CD1c-positive myeloid dendritic cell (primary cell): ENCODE results near the gene DNMBP.

ENCODE experiments used
- DNase-seq: peaks from one replicate; pipeline ENCODE4 v3.0.0-alpha.2; 2016; ENCODE audit errors: extremely low spot score

Gene DNMBP, protein sequence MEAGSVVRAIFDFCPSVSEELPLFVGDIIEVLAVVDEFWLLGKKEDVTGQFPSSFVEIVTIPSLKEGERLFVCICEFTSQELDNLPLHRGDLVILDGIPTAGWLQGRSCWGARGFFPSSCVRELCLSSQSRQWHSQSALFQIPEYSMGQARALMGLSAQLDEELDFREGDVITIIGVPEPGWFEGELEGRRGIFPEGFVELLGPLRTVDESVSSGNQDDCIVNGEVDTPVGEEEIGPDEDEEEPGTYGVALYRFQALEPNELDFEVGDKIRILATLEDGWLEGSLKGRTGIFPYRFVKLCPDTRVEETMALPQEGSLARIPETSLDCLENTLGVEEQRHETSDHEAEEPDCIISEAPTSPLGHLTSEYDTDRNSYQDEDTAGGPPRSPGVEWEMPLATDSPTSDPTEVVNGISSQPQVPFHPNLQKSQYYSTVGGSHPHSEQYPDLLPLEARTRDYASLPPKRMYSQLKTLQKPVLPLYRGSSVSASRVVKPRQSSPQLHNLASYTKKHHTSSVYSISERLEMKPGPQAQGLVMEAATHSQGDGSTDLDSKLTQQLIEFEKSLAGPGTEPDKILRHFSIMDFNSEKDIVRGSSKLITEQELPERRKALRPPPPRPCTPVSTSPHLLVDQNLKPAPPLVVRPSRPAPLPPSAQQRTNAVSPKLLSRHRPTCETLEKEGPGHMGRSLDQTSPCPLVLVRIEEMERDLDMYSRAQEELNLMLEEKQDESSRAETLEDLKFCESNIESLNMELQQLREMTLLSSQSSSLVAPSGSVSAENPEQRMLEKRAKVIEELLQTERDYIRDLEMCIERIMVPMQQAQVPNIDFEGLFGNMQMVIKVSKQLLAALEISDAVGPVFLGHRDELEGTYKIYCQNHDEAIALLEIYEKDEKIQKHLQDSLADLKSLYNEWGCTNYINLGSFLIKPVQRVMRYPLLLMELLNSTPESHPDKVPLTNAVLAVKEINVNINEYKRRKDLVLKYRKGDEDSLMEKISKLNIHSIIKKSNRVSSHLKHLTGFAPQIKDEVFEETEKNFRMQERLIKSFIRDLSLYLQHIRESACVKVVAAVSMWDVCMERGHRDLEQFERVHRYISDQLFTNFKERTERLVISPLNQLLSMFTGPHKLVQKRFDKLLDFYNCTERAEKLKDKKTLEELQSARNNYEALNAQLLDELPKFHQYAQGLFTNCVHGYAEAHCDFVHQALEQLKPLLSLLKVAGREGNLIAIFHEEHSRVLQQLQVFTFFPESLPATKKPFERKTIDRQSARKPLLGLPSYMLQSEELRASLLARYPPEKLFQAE (N-terminal part only)

DNA sequence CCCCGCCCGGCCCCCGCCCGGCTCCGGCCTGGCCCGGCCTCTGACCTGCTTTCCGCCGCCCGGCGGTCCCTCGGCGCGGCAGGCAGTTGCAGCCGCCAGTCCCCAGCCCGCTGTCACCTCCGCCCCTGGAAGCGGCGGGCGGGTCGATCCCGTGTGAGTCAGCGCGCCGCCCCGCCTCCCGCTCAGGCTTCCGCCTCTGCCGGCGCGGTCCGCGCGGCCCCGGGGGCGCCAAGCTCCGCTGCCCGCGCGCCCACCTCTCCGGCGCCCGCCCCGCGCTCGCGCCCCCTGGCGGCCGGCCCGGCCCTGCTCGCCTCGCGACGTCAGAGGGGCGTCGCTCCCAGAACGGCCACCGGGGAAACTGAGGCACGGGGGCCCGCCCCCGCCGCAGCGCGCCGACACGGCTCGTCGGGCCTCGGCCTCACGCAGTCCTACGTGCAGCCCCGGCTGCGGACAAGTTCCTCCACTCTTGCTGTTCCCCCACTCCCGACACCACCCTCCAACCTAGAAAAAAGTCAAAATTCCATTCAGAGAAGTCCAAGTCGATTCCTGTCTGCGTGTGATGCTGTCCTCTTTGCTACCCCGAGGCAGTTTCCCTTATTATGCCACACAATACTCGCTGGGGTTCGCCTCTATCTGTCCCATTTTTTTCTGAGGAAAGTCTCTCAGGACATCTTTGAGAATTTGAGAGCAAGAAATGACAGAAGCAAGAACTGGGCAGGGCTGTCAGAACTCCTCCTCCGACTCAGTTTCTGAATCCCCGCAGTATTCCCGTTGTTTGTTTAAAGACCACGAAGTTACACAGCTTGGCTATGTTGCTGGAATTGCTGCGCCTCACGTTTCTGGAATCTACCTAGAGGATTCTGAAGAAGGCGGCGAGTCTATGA, at the start of gene DNMBP:
TSS of gene DNMBP (minus strand) at position 155 of the 884 bp plus-strand sequence. CDS start 37,823 bp downstream, outside the sequence.
- DNase-seq, result peak; percentile 93

DNA sequence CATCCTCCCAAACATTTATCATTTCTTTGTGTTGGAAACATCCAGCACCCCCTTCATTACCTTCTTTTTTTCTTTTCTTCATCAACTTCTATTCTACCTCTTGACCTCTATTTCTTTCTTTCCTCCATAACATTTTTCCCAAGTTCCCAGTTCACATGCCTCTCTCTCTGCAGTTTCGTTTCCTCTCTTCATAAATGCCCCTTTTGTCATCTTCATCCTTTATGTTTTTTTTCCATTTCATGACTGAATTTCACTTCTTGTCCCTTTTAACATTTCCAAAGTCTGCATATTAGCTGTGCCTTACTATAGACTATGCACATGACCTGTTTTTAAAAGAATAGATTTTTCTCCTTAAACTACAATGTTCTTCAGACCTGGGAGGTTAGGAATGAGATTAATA, 48.2 kb upstream of the DNMBP start:
- no peak for DNase-seq

DNA sequence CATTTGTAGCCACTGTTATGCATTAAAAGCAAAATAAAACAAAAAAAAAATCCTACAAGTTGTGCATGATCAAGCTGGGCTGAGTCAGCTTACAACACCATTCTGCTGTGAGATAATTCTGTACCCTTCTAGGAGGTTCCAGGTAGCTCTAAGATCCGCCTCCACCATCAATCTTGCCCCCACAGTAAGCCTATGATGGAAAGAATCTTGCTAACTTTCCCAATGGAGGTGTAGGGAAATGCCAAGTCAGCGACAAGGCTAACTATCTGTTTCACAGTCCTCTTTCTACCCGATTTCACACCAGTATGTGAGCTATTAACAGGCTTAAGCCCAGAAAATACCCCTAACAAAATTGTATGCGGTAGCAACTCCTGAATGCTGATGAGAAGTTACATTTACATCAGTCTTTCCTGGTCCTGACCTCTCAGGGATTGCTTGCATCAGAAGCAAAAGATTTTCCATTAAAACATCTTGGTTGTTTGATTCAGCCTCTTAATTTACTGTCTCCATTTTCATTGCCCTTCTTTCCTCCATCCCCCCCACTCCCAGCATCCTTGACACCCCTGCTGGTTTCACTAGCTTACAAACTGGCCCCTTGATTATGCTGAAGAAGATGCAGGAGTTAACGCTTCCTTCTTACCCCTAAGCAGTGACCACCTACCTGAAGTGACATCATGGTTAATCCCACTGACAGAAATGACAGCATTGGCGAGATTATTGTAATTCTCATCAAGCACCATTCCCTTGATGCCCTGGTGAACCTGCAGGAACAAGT, 44.1 kb upstream of the DNMBP start:
- no peak for DNase-seq

DNA sequence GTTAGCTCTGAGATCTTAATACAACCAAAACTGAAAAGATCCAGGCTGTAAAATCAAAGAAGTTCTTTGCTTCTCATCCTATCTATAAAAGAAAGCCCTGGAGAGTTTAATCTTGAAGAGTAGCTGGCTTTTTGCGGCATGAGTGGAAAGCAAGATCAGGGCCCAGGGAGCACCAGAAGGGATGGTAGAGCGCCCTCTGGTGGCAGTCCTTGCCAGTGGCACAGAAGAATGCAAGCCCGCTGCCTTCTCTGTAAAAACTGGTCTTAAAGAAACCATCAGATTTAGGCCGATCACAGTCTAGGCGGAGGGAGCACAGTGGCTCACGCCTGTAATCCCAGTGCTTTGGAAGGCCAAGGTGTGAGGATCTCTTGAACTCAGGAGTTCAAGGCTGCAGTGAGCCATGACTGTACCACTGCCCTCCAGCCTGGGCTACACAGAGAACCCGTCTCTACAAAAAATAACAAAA, 36.3 kb upstream of the DNMBP start:
- peak; percentile 78 for DNase-seq

DNA sequence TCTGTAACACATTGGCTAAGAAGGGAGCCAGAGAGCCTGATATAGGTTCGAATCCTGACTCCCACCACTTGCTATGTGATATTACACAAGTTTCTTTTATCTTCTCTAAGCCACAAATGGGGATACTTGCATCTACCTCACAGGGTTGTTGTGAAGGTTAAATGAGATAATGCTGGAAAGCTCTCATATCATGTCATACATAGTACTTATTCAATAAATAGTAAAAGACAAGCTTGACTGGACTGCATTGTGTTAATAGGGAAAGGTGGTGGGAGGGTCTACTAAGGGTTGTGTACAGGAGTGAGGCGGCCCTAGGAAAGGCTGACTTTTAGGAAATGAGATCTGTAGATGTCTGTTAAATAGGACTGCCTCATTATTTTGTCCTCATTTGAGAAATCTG, 35.8 kb upstream of the DNMBP start:
- no peak for DNase-seq

DNA sequence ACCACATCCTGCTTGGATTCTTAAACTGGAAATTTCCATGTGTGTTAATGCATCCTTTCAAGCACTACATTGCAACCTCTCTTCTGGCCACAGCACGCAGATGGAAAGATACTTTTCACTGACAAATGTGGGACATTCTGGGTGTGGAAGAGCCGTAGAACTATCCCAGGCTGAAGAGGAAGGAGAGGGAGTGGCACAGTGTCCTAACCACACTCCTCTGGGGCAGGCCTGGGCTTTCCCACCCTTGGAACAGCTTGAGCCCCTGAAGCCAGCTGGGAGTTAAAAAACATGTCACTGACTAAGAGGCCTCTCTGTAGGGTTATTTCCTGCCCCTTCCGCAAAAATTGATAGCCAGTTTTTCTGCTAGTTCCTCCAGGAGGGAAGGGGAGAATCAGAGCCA, 34.0 kb upstream of the DNMBP start:
- DNase-seq, result no peak

DNA sequence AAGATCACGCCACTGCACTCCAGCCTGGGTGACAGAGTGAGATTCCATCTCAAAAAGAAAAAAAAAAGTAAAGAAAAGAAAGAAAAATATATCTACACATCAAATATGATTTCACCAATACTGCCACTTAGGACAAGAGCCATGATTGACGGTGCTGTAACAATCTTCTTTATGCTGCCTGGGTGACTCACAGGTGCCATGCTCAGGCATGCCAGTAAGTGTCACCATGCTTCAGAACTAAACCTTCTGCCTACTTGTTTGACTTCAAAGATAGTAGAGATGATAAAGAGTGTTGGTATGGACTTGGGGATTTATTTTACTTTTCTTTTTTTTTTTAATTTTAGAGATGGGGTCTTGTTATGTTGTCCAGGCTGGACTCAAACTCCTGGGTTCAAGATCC, 33.6 kb upstream of the DNMBP start:
- no peak for DNase-seq

DNA sequence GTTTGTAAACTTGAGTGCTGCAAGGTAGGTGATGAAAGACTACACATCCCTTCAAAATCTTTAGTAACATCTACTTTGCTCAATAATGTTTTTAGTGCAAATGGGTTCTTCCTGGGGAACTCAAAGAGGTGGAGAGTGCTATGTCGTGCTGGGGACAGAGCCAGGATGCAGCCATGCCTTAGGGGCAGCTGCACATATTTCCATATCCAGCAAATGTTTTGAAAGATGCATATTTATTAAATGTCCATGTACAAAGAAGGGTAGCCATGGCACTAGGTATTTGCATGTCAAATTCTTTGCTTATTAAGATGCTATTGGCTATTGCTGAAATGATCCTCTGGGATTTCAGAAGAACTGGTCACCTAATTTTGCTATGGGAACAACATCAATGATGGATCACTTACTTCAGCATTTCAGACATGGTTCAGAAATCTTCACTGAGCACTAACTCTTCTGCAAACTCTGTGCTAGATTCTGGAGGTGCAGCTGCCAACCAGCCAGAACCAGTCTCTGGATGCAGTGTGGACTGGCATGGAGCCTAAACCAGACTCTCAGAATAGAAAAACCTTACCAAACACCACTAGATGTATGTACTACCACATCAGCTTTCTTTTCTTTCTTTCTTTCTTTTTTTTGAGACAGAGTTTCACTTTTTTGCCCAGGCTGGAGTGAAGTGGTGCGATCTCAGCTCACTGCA, 31.7 kb upstream of the DNMBP start:
- DNase-seq, result no peak

DNA sequence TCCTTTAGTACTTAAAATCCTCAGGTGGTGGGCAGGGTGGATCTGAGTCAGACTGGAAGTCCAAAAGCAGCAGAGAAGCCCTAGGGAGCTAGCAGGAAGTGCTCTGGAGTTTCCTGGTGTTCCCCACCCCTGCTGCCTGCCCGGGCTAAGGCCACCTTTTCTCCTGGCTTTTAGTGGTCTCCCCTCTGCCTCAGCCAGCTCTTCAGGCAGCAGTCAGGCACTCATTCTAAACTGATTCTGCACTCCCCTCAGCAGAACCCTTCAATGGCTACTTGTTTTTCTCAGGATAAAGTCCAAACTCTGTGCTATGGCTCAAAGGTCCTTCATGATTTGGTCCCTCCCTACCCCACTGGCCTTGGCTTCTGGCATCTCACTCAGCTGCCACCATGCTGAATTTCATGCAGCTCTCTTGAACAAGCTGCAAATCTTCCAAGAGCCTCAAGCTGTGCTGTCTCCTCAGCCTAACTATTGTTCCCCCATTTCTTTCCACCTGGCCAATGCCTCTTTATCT, 28.9 kb upstream of the DNMBP start:
- DNase-seq, result no peak

DNA sequence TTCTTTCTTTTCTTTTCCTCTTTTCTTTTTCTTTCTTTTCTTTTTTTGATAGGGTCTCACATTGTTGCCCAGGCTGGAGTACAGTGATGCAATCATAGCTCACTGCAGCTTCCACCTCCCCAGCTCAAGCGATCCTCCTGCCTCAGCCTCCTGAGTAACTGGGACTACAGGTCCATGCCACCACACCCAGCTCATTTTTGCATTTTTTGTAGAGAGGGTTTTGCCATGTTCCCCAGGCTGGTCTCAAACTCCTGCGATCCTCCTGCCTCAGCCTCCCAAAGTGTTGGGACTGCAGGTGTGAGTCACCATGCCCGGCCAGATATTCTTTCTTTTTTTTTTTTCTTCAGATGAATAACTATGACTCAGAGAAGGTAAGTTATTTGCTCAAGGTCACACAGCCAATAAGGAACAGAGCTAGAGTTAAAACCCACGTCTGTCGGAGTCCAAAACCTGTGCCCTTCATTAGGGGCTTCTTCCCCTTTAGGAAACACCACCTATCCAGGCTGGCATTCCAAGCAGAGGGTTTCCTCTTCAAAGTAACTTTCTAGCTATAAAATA, 28.1 kb upstream of the DNMBP start:
- no peak for DNase-seq

DNA sequence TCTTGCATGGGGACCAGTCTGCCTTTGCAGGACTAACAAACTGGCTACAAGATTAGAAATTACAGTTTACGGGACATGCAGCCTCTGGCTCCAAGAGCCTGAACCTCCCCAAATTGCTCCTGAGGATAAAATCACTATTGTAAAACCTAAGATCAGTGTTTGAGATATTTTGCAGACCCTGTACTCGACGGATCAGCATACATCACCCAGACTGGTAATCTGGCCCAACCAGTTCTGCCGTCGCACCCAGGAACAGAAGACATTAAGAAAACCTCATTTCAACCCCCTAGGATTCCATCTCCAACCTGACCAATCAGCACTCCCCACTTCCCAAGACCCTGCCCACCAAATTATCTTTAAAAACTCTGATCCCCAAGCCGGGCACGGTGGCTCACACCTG, 27.1 kb upstream of the DNMBP start:
- DNase-seq, result no peak

DNA sequence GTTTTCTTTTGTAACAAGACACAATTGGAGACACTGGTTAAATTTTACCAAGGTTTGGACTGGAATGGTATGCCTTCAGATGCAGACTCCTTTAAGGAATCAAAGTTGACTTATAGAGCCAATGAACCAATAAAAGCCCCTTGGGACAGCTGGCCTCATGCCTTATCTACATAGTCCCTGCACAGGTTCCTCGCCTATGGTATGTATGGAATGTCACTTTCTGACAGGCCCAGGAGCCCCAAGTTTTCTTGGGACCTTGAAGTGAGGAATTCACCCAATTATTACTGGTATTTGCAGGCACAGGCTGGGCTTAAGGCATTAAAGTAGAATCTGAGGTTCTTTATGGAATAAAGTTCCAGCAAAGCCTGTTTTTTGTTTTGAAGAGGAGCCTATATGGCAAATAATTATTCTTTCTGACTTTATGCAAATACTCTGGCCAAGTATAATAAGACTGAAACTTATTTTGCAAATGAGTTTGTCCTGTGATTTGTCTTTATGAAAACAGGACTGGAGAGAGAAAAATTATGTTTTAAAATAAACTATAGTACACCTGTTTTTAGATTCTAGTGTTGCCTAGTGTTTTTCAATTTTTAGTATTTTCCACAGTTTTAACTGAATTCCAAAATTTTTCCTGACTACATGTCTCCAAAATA, 24.1 kb upstream of the DNMBP start:
- no peak for DNase-seq

DNA sequence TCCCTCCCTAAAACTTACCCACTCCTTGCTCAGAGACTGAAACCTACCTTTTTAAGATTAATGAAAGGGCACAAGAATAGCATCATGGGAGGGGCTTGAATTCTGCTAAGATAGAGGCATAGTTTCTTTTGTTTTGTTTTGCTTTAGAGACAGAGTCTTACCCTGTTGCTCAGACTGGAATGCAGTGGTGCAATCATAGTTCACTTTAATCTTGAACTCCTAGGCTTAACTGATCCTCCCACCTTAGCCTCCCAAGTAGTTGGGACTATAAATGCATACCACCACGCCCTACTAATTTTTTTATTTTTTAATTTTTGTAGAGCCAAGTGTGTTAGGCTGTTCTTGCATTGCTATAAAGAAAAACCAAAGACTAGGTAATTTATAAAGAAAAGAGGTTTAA, 17.7 kb upstream of the DNMBP start:
- no peak for DNase-seq

DNA sequence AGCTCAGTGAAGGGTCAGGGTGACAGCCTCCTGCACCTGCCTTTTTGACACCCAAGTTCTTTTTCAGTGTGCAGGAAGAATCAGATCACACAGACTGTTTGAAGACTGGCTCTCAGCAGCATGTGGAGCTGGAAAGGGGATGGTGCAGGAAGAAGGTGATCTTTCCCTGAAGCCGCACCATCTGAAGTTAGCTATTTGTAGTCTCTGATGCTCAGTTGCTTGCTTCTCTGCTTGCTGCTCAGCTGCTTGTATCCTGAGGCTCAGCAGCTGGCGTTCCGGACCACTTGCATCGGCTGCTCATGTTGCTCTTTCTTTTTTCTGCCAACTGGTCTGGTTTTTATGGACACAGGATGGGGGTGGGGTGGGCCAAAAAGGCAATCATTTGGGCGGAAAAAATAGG, 15.8 kb upstream of the DNMBP start:
- no peak for DNase-seq

DNA sequence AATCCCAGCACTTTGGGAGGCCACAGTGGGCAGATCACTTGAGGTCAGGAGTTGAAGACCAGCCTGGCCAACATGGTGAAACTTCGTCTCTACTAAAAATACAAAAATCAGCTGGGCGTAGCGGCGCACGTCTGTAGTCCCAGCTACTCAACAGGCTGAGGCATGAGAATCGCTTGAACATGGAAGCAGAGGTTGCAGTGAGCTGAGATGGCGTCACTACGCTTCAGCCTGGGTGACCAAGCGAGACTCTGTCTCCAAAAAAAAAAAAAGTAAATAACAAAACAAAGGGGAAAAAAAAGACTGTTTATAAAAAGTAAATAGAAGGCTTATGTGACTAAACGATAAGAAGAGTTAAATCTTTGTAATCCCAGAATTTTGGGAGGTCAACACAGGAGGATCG, 15.0 kb upstream of the DNMBP start:
- DNase-seq, result no peak

DNA sequence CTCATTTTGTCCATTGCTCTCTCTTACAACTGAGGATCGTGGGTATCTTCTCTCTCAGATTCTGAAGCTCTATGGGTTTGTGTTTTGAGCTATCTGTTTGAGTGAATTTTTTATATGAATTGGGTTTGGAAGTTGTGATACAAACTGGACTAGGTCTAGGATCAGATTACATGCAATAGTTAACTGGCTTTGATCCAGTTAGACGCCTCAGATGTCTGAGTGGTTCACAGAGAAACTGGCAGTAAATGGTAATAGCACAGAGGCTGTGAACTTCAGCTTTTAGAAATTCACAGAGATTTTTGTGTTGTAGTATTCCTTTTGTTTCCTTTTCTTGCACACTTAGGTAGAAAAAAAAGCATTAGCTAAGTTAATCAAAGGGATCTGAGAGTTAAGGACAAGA, 12.7 kb upstream of the DNMBP start:
- DNase-seq, result no peak

DNA sequence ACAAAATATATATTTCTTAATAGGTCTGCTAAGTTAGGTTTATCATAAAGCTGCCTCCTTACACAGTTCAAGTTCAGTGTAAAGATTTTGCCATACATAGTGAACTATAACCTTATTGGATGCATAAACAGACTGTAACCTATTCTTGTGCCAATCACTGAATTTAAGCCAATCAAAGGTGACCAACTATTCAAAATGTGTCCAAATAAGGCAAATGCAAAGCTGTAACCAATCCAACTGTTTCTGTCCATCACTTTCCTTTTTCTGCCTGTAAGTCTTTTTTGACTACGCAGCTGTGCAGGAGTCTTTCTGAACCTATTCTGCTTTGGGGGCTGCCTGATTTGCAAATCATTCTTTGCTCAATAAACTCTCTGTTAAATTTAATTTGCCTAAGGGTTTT, 11.6 kb upstream of the DNMBP start:
- no peak for DNase-seq

DNA sequence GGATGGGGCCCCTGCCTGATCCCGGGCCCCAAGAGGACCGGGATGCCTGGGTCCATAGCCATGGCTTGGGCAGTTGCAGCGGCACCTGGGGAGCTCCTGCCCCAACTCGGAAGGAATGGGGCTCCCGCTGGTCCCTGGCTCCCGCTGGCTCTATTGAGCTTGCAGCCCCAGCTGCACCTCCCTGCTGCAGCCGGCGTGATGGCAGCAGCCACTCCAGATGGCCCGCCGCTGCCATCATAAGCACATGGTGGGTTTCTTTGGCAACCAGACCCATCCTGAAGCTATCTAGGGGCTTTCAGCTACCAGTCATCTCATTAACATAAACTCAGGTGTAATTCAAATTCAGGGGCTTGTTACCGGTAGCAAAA, 11.1 kb upstream of the DNMBP start:
- DNase-seq, result no peak
